HG02943 (cell line): Measurements from ENCODE around the gene PTTG2.
A peak's percentile ranks its signal among the peaks of the same experiment; 100 is the strongest.

ENCODE experiments used
- ATAC-seq: cut with Tn5 transposase; IDR thresholded peaks from one replicate; pipeline ENCODE4 v1.9.1; 2021; ENCODE audit warnings: mild to moderate bottlenecking, low read depth, moderate library complexity; ENCODE audit not compliant: unreplicated experiment

Gene PTTG2

GRCh38 chr4:37982736-37983135 lies 22.5 kb downstream of the PTTG2 start:
- no peak for ATAC-seq

GRCh38 chr4:37983951-37984350 lies 23.8 kb downstream of the PTTG2 start:
- no peak for ATAC-seq

GRCh38 chr4:37985730-37986275 lies 25.6 kb downstream of the PTTG2 start:
- ATAC-seq, result no peak

GRCh38 chr4:37988670-37989069 lies 28.5 kb downstream of the PTTG2 start:
- ATAC-seq, result no peak

- no peak for ATAC-seq
These were observed 29.4 kb downstream of the PTTG2 start for GRCh38 chr4:37989398-37990260.

- no peak for ATAC-seq
These were observed 30.6 kb downstream of the PTTG2 start for GRCh38 chr4:37990731-37991245.

- no peak for ATAC-seq
These were observed 31.6 kb downstream of the PTTG2 start for GRCh38 chr4:37991623-37992410.

GRCh38 chr4:37993806-37994205 lies 33.6 kb downstream of the PTTG2 start:
- ATAC-seq, result no peak

- ATAC-seq, result peak; percentile 66
These were observed 34.4 kb downstream of the PTTG2 start for GRCh38 chr4:37994569-37994968.

GRCh38 chr4:37995299-37995821 lies 35.2 kb downstream of the PTTG2 start:
- ATAC-seq, result no peak

- ATAC-seq, result no peak
These were observed 36.0 kb downstream of the PTTG2 start for GRCh38 chr4:37995981-37996775.

- ATAC-seq, result no peak
These were observed 38.0 kb downstream of the PTTG2 start for GRCh38 chr4:37998226-37998625.

GRCh38 chr4:37999000-37999716 lies 39.0 kb downstream of the PTTG2 start:
- ATAC-seq, result no peak

GRCh38 chr4:37999965-38000364 lies 39.8 kb downstream of the PTTG2 start:
- ATAC-seq, result no peak

- ATAC-seq, result no peak
These were observed 41.7 kb downstream of the PTTG2 start for GRCh38 chr4:38001927-38002326.

GRCh38 chr4:38002451-38003071 lies 42.4 kb downstream of the PTTG2 start:
- ATAC-seq, result no peak

GRCh38 chr4:38003102-38003501 lies 42.9 kb downstream of the PTTG2 start:
- no peak for ATAC-seq

GRCh38 chr4:38003628-38004027 lies 43.4 kb downstream of the PTTG2 start:
- no peak for ATAC-seq

GRCh38 chr4:38004062-38004461 lies 43.9 kb downstream of the PTTG2 start:
- ATAC-seq, result no peak
